ENCODE data around the gene LYPD6B.

DNA sequence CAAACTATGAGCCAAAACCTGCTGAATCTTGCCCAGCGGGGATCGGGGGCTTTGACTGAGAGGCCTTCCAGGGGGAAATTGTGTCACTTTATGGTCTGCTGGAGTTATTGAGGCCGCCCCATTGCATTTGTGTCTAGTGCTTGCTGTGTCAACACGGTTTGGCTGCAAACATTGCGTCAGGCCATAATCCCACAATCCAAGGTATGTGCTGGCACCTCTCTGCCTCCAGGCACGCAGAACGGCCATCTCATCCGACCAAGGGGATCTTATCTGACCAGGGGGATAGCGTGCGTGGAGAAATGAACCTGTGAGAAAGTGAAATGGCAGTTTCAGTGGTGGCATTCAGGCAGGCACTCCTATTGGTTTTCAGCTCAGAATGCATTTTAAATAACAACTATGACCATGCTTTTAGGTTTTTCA, 18.1 kb upstream of the LYPD6B start:
- TF ChIP-seq, protein P1, sequence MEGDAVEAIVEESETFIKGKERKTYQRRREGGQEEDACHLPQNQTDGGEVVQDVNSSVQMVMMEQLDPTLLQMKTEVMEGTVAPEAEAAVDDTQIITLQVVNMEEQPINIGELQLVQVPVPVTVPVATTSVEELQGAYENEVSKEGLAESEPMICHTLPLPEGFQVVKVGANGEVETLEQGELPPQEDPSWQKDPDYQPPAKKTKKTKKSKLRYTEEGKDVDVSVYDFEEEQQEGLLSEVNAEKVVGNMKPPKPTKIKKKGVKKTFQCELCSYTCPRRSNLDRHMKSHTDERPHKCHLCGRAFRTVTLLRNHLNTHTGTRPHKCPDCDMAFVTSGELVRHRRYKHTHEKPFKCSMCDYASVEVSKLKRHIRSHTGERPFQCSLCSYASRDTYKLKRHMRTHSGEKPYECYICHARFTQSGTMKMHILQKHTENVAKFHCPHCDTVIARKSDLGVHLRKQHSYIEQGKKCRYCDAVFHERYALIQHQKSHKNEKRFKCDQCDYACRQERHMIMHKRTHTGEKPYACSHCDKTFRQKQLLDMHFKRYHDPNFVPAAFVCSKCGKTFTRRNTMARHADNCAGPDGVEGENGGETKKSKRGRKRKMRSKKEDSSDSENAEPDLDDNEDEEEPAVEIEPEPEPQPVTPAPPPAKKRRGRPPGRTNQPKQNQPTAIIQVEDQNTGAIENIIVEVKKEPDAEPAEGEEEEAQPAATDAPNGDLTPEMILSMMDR (conservative IDR thresholded peaks at IDR 0.05; ENCODE audit: low read depth, low read length): no peak
- TF ChIP-seq EZH2 (IDR thresholded peaks at IDR 0.05; ENCODE audit: borderline replicate concordance, low read depth, low read length, poor library complexity, severe bottlenecking): no peak

Measured in A673 (cell line).